Hepatocyte (in vitro differentiated cells): Measurements from ENCODE around the gene DIAPH2.

Experiments
- EZH2 ChIP-seq: fragments of 200-600 bp; sonication (generic); IDR thresholded peaks from 2 replicates; pipeline ENCODE4 v1.6.1; 2016; ENCODE audit warnings: antibody characterized with exemption, mild to moderate bottlenecking, borderline replicate concordance
- EZH2phosphoT487 ChIP-seq: fragments of 200-600 bp; sonication (generic); IDR thresholded peaks from one replicate; pipeline ENCODE4 v1.6.1; 2018; ENCODE audit warnings: antibody characterized with exemption, mild to moderate bottlenecking, low read depth, moderate library complexity; ENCODE audit not compliant: unreplicated experiment, severe bottlenecking
- TF ChIP-seq, protein P1 (sequence below): fragments of 200-600 bp; sonication (generic); IDR thresholded peaks from 2 replicates; pipeline ENCODE4 v1.5.1; 2016; ENCODE audit warnings: antibody characterized with exemption, mild to moderate bottlenecking; ENCODE audit not compliant: poor library complexity

DNA sequence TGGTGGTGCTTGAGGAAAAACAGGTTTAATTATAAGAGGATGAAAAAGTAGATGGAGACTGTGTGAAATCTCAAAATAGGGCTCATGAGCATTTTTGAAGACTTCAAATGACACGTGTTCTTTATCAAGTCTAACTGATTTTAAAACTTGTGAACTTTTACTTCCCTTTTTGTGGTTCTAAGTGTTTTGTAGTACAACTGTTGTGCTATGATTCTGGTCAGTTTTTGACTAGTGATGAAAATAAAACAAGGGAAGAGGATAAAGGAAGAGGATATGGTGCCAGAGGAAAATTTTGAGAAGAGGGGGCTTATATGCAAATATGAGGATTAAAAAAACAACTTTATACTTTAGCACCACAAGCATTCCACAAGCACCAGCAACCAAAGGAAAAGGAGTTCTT, 843.1 kb downstream of the DIAPH2 start:
- TF ChIP-seq, protein P1, sequence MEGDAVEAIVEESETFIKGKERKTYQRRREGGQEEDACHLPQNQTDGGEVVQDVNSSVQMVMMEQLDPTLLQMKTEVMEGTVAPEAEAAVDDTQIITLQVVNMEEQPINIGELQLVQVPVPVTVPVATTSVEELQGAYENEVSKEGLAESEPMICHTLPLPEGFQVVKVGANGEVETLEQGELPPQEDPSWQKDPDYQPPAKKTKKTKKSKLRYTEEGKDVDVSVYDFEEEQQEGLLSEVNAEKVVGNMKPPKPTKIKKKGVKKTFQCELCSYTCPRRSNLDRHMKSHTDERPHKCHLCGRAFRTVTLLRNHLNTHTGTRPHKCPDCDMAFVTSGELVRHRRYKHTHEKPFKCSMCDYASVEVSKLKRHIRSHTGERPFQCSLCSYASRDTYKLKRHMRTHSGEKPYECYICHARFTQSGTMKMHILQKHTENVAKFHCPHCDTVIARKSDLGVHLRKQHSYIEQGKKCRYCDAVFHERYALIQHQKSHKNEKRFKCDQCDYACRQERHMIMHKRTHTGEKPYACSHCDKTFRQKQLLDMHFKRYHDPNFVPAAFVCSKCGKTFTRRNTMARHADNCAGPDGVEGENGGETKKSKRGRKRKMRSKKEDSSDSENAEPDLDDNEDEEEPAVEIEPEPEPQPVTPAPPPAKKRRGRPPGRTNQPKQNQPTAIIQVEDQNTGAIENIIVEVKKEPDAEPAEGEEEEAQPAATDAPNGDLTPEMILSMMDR = no peak
- TF ChIP-seq EZH2 = no peak
- no peak for TF ChIP-seq EZH2phosphoT487
